Esophagus (tissue), 2 donors: ENCODE measurements around the gene AAK1. TPM values are rescaled to one million over a fixed set of nuclear protein-coding genes. Genes with fewer than 3 reads are reported as not detected.
"Not testable (repeated sequence)": the region's sequence is repeated elsewhere in the genome, so short reads cannot be mapped to it uniquely, and the experiment has no call there.

Experiments used
- H3K27ac ChIP-seq, 2 donors: one replicate each; pipeline ENCODE4 v1.5.1; 2013; ENCODE audit warnings: low read depth in 2 of 2, mild to moderate bottlenecking in 2 of 2, inconsistent platforms in 1 of 2, low read length in 1 of 2, moderate library complexity in 1 of 2
- H3K27me3 ChIP-seq, 2 donors: one replicate each; pipeline ENCODE4 v1.6.1; 2013; ENCODE audit warnings: low read length in 2 of 2, control low read depth in 1 of 2, mild to moderate bottlenecking in 1 of 2; ENCODE audit not compliant: insufficient read depth in 2 of 2, control insufficient read depth in 1 of 2
- H3K36me3 ChIP-seq, 2 donors: one replicate each; pipeline ENCODE4 v1.6.1; 2013; ENCODE audit warnings: low read length in 1 of 2; ENCODE audit not compliant: control insufficient read depth in 2 of 2, insufficient read depth in 2 of 2
- H3K4me1 ChIP-seq, 2 donors: one replicate each; pipeline ENCODE4 v1.6.1; 2013; ENCODE audit warnings: low read length in 1 of 2; ENCODE audit not compliant: control insufficient read depth in 2 of 2, insufficient read depth in 2 of 2
- H3K4me3 ChIP-seq, 2 donors: one replicate each; pipeline ENCODE4 v1.5.1; 2013; ENCODE audit warnings: low read length in 2 of 2, mild to moderate bottlenecking in 2 of 2, low read depth in 1 of 2, moderate library complexity in 1 of 2
- H3K9me3 ChIP-seq, 2 donors: one replicate each; pipeline ENCODE4 v1.6.1; 2013; ENCODE audit warnings: mild to moderate bottlenecking in 2 of 2, low read depth in 1 of 2, low read length in 1 of 2, moderate library complexity in 1 of 2; ENCODE audit not compliant: control insufficient read depth in 2 of 2, insufficient read depth in 1 of 2
- WGBS, 2 donors: extraction: QIAGEN DNeasy Blood & Tissue Kit; methylation state at CpG; one replicate each; pipeline ENCODE4 v1.1.7; 2013; 5-methylcytosine and 5-hydroxymethylcytosine counted together
- polyA plus RNA-seq, 2 donors: library from polyadenylated mRNA; stranded (reverse); fragments of 200-250 nt; gene quantifications; one replicate each; pipeline ENCODE4 v1.2.3, GENCODE V29; 2013
- donor health status: healthy with polysubstance abuse.
- donor health status: Bipolar disorder and iron deficiency.

Gene AAK1
- polyA plus RNA-seq, 2 donors = 4.4 to 8.4 TPM

GRCh38 chr2:69680001-69680675, 36.6 kb upstream of the AAK1 start:
- Histone ChIP-seq H3K4me1 (no peaks in the 10 kb centered on the region), H3K9me3 (no peaks in the 10 kb centered on the region), H3K36me3 (no peaks in the 10 kb centered on the region), H3K27ac (no peak overlapping the region), H3K27me3 (no peaks in the 10 kb centered on the region), H3K4me3 (no peak overlapping the region)
- 95 to 97% methylated on average over 1 of the region's 1 CpG for WGBS, 2 donors

- Histone ChIP-seq H3K4me1 (no peaks in the 10 kb centered on the region), H3K27me3 (no peaks in the 10 kb centered on the region), H3K4me3 (no peak overlapping the region), H3K9me3 (no peaks in the 10 kb centered on the region), H3K27ac (no peak overlapping the region), H3K36me3 (no peaks in the 10 kb centered on the region)
- WGBS, 2 donors = 85 to 87% methylated on average over 5 of the region's 5 CpGs
Measured at GRCh38 chr2:69677914-69678313, 34.4 kb upstream of the AAK1 start.

DNA sequence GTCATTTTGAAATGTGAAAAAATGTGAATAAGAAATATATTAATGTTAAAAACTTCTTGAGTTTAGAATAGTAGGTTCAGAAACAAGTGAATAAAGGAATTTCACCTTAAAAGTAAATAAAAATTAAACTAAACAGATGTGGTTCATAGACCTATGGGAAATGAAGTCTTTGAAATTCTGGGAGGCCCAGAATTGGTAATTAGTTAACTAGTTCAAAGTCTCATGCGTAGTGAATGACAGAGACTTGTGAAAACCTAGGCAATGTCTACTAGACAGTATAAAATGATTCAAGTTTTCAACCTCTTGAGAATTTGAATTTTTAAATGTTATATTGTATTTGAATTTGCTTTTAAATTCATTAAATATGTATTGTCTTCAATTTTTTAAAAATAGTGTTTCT, 32.6 kb upstream of the AAK1 start:
- Histone ChIP-seq H3K9me3 (no peaks in the 10 kb centered on the region), H3K27me3 (no peaks in the 10 kb centered on the region), H3K36me3 (no peaks in the 10 kb centered on the region), H3K4me3 (no peak overlapping the region), H3K27ac (no peak overlapping the region), H3K4me1 (no peaks in the 10 kb centered on the region)
- 91 to 99% methylated on average over 1 of the region's 1 CpG for WGBS, 2 donors

DNA sequence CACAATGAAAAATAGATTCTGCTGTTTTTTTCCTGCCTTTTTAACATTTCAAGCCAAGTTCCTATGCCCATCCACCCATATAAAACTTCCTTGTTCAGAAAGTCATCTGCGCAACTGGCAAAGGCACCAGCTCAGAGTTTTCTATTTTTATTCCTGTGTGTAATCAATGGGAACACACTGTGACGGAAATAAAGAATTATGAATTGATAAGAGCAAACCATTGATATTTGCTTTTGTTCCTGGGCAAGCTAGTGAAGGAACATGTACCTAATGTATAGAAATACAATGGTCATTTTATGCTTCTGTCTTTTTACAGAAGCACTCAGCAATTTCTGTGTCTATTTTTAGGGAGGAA, 30.8 kb upstream of the AAK1 start:
- Histone ChIP-seq H3K36me3 (no peaks in the 10 kb centered on the region), H3K4me1 (no peaks in the 10 kb centered on the region), H3K27ac (no peak overlapping the region), H3K27me3 (no peaks in the 10 kb centered on the region), H3K9me3 (no peaks in the 10 kb centered on the region), H3K4me3 (no peak overlapping the region)
- 68 to 76% methylated on average over 2 of the region's 2 CpGs for WGBS, 2 donors

DNA sequence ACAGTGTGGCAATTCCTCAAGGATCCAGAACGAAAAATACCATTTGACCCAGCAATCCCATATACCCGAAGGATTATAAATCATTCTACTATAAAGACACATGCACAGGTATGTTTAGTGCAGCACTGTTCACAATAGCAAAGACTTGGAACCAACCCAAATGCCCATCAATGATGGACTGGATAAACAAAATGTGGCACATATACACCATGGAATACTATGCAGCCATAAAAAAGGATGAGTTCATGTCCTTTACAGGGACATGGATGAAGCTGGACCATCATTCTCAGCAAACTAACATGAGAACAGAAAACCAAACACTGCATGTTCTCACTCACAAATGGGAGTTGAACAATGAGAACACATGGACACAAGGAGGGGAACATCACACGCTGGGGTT, 29.6 kb upstream of the AAK1 start:
- not testable (repeated sequence) for H3K4me3 ChIP-seq, H3K27ac ChIP-seq, H3K9me3 ChIP-seq, H3K4me1 ChIP-seq, H3K36me3 ChIP-seq, H3K27me3 ChIP-seq
- WGBS, 2 donors = 98% methylated on average over 3 of the region's 3 CpGs

DNA sequence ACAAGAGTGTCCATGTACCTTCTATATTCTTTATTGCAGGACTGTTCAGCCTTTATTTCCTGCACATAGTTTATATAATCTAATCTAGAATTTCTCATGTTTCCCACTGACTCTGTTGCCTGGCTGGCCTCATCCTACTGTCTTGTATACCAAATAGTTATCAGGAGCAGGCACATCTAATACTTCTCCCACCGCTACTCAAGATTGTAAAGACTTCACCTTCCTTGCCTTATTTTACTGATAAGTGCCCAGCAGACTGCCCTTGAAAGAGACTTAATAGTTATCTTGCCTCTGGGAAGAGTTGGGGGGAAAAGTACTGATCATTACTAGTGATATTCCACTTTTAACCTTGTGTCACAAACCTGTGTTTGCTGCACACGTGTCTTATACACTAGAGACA, 26.1 kb upstream of the AAK1 start:
- Histone ChIP-seq H3K36me3 (no peaks in the 10 kb centered on the region), H3K27me3 (no peaks in the 10 kb centered on the region), H3K9me3 (no peaks in the 10 kb centered on the region), H3K4me3 (no peak overlapping the region), H3K4me1 (no peaks in the 10 kb centered on the region), H3K27ac (no peak overlapping the region)
- WGBS, 2 donors = 80 to 88% methylated on average over 2 of the region's 2 CpGs

GRCh38 chr2:69668598-69668997, 25.1 kb upstream of the AAK1 start:
- Histone ChIP-seq H3K9me3 (no peaks in the 10 kb centered on the region), H3K27me3 (no peaks in the 10 kb centered on the region), H3K27ac (no peak overlapping the region), H3K4me1 (no peaks in the 10 kb centered on the region), H3K4me3 (no peak overlapping the region), H3K36me3 (no peaks in the 10 kb centered on the region)
- WGBS, 2 donors = 87 to 90% methylated on average over 5 of the region's 5 CpGs

- 46 to 49% methylated on average over 7 of the region's 7 CpGs for WGBS, 2 donors
- Histone ChIP-seq H3K4me3 (no peak overlapping the region), H3K36me3 (no peaks in the 10 kb centered on the region), H3K27me3 (no peaks in the 10 kb centered on the region), H3K4me1 (no peaks in the 10 kb centered on the region), H3K27ac (no peak overlapping the region), H3K9me3 (no peaks in the 10 kb centered on the region)
Measured at GRCh38 chr2:69667805-69668382, 24.4 kb upstream of the AAK1 start.

GRCh38 chr2:69665152-69665551, 21.6 kb upstream of the AAK1 start:
- 94 to 95% methylated on average over 9 of the region's 9 CpGs for WGBS, 2 donors
- Histone ChIP-seq H3K9me3 (no peaks in the 10 kb centered on the region), H3K27ac (no peak overlapping the region), H3K27me3 (no peaks in the 10 kb centered on the region), H3K4me1 (no peaks in the 10 kb centered on the region), H3K36me3 (no peaks in the 10 kb centered on the region), H3K4me3 (no peak overlapping the region)

DNA sequence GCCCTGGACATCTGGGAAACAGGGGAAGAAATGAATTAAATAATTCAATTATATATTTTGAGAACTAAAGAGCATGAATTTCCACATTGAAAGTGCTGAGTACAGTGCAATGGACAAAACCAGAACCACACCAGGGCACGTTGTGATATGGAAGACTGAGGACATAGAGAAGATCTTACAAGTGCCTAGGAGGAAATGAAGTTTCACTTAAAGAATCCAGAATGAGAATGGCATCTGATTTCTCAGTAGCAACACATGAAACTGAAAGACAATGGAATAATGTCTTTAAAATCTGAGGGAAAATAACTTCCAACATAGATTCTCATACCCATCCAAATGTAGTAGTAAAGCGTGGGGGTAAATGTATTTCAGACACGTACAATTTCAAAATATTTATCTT, 20.3 kb upstream of the AAK1 start:
- Histone ChIP-seq H3K27me3 (no peaks in the 10 kb centered on the region), H3K36me3 (no peaks in the 10 kb centered on the region), H3K4me3 (no peak overlapping the region), H3K4me1 (no peaks in the 10 kb centered on the region), H3K9me3 (no peaks in the 10 kb centered on the region), H3K27ac (no peak overlapping the region)
- 93 to 97% methylated on average over 3 of the region's 3 CpGs for WGBS, 2 donors
